ENCODE measurements around the gene EXT2.

Gene EXT2

DNA sequence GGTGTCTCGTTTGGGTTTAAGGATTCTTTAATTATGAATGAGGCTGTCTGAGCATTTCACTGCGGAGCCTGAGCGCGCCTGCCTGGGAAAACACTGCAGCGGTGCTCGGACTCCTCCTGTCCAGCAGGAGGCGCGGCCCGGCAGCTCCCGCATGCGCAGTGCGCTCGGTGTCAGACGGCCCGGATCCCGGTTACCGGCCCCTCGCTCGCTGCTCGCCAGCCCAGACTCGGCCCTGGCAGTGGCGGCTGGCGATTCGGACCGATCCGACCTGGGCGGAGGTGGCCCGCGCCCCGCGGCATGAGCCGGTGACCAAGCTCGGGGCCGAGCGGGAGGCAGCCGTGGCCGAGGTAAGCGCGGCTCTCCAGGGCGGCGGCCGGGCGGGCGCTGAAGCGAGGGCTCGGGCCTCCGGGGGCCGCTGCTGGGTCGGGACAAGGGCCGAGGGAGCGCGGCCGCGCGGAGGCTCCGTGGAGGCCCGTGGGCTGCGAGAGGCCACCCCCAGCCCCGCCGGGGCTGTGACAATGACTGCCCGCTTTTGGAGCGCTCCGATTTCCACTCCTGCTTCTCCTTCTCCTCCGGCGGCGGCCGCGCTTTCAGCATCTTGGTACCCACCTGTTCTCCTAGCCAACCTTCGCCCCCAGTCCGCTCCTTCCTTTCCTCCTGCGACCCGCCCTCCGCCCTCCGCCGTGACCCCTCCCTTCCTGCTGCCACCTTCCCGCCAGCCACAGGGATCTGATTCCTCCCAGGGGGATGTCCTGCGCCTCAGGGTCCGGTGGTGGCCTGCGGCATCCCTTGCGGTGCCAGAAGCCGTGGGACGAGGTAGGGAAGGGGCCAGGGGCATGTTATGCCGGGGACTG lies at the start of gene EXT2:
Gene EXT2, plus strand, starts transcription at position 173 of the 854 bp plus-strand sequence. CDS start 12,035 bp downstream, outside the sequence.
- H3K27ac Mint-ChIP-seq, result no peak within 1 kb of the TSS
- no peaks in the 10 kb centered on the region for H3K27me3 Mint-ChIP-seq
- no peaks in the 10 kb centered on the region for H3K9me3 Mint-ChIP-seq
- peaks cover 28% of the 10 kb centered on the region for H3K4me1 Mint-ChIP-seq
- peaks cover 3% of the 10 kb centered on the region for H3K36me3 Mint-ChIP-seq
- peak within 1 kb of the TSS; percentile 87 for H3K4me3 Mint-ChIP-seq

DNA sequence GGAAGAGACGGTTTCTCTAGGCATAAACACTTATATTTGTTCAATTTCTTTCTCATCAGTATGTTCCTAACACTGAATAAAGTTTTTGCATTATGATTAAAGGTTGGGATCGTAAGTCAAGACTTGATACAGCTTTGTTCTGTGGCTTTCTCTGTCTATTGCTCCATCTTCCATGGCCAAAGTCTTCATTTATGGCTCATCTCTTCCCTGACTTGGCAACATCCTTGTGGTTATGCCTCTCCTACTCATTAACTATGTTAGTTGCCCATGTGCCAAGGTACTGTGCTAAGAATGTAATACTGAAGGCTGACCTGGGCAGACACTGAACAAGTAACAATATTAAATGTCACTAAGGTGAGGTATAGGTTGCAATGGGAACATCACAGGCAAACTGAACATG lies 49.3 kb upstream of the EXT2 start:
- H3K4me1 Mint-ChIP-seq, result no peaks in the 10 kb centered on the region
- peaks cover 1% of the 10 kb centered on the region for H3K36me3 Mint-ChIP-seq
- no peaks in the 10 kb centered on the region for H3K9me3 Mint-ChIP-seq
- H3K4me3 Mint-ChIP-seq, result no peak overlapping the region
- H3K27me3 Mint-ChIP-seq, result no peaks in the 10 kb centered on the region
- no peak overlapping the region for H3K27ac Mint-ChIP-seq

DNA sequence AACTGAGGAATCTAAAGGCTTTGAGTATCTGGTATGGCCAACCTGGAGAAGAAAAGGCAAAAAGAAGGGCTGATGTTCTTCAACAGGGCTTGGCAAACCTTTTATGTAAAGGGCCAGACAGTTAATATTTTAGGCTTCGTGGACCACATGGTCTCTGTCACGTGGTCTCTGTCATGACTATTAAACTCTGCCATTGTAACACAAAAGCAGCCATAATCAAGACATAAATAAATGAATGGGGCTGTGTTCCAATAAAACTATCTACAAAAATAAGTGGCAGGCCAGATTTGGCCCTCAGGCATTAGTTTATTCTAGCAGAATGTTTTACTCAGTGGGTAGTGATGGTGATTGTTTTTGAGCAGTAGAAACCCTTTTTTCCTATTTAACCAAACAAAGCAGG lies 48.2 kb upstream of the EXT2 start:
- Mint-ChIP-seq H3K27ac (no peak overlapping the region), H3K4me3 (no peak overlapping the region), H3K4me1 (no peaks in the 10 kb centered on the region), H3K9me3 (no peaks in the 10 kb centered on the region), H3K36me3 (no peaks in the 10 kb centered on the region), H3K27me3 (no peaks in the 10 kb centered on the region)

DNA sequence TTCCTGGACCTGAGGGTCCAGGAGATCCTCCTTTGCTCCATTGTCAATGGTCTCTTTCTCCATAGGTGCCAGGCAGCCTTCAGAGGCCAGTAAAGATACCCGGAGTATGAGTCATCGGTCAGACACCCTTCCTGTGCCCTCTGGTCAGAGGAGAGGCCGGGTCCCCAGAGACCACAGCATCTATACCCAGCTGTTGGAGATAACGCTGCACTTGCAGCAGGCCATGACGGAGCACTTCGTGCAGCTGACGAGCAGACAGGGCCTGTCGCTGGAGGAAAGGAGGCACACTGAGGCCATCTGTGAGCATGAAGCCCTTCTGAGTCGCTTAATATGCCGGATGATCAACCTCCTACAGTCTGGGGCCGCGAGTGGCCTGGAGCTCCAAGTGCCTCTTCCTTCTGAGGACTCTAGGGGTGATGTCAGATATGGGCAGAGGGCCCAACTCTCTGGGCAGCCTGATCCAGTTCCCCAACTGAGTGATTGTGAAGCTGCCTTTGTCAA lies 47.5 kb upstream of the EXT2 start, which contains the start of gene ACCSL:
Gene ACCSL, plus strand, starts transcription at position 51 of the 501 bp plus-strand sequence. Its CDS starts 56 bp downstream, at position 107.
- no peaks in the 10 kb centered on the region for H3K36me3 Mint-ChIP-seq
- H3K9me3 Mint-ChIP-seq, result no peaks in the 10 kb centered on the region
- no peaks in the 10 kb centered on the region for H3K4me1 Mint-ChIP-seq
- no peak within 1 kb of the TSS for H3K27ac Mint-ChIP-seq
- no peak within 1 kb of the TSS for H3K4me3 Mint-ChIP-seq
- H3K27me3 Mint-ChIP-seq, result no peaks in the 10 kb centered on the region

DNA sequence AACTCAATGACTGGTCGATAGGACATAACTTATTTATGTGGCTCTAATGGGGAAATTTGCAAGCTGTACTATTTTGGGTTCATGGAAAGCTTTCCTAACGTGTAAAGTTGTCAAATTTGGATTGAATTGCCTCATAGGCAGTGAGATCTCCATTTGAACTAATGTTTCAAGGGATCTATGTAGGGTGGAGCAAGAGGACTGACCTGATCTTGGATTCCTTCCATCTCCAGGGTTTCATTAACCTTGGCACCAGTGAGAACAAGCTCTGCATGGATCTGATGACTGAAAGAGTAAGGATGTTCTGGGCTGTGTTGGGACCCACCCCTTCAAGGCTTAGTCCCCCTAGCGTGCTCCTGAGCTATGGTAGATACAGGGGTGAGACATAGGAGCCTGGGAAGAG lies 45.6 kb upstream of the EXT2 start:
- Mint-ChIP-seq H3K27ac (no peak overlapping the region), H3K9me3 (no peaks in the 10 kb centered on the region), H3K36me3 (no peaks in the 10 kb centered on the region), H3K27me3 (no peaks in the 10 kb centered on the region), H3K4me3 (no peak overlapping the region), H3K4me1 (no peaks in the 10 kb centered on the region)

DNA sequence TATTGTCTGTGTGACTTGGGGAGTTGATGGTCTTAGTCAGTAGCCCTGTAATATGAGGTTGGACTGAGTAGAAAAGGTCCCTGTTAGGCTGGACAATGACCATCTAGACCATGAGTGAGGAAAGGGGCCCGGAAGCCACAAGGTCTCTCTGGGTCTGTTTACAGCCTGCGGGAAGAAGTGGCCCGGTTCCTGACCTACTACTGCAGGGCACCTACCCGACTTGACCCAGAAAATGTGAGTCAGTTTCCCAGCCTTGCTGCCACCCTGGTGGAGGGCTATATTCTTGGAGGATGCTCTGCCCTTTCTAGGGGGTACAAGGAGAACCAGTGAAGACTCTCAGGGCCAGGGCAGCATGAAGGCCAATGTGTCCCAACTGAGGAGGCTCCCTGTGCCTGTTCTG lies 44.3 kb upstream of the EXT2 start:
- H3K4me3 Mint-ChIP-seq, result no peak overlapping the region
- no peaks in the 10 kb centered on the region for H3K27me3 Mint-ChIP-seq
- H3K4me1 Mint-ChIP-seq, result no peaks in the 10 kb centered on the region
- no peaks in the 10 kb centered on the region for H3K36me3 Mint-ChIP-seq
- no peak overlapping the region for H3K27ac Mint-ChIP-seq
- H3K9me3 Mint-ChIP-seq, result no peaks in the 10 kb centered on the region

DNA sequence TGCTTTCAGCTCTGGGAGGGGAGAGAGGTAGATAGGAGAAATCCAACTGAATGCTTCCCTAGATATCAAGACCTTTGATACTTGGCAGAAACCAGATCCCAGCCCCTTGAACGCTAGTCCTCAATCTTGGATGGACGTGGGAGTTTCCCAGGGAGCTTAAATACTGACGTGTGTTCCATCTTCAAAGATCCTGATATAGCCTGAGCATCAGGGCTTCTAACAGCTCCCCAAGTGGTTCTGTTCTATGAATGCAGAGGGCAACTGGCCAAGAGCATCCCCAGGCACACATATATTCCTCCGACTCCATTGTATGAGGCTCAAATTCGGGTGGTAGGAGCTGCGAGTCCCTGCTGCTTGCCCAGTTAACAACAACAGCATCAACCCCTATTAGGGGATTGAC lies 38.1 kb upstream of the EXT2 start:
- no peaks in the 10 kb centered on the region for H3K27me3 Mint-ChIP-seq
- H3K4me3 Mint-ChIP-seq, result no peak overlapping the region
- H3K27ac Mint-ChIP-seq, result no peak overlapping the region
- H3K9me3 Mint-ChIP-seq, result no peaks in the 10 kb centered on the region
- no peaks in the 10 kb centered on the region for H3K36me3 Mint-ChIP-seq
- H3K4me1 Mint-ChIP-seq, result no peaks in the 10 kb centered on the region

DNA sequence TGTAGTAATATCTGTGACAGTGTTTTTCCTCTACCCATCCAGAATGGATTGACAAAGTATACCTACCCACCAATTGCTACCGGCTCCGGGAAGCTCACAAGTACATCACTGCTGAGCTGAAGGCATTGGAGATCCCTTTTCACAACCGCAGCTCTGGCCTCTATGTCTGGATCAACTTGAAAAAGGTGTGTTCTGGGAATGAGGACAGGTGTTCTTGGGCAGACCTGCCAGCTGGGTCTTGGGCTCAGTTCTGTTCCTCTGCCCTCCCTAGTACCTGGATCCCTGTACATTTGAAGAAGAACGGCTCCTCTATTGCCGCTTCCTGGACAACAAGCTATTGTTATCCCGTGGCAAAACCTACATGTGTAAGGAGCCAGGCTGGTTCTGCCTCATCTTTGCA lies 37.2 kb upstream of the EXT2 start:
- Mint-ChIP-seq H3K4me3 (no peak overlapping the region), H3K4me1 (no peaks in the 10 kb centered on the region), H3K9me3 (no peaks in the 10 kb centered on the region), H3K36me3 (no peaks in the 10 kb centered on the region), H3K27ac (no peak overlapping the region), H3K27me3 (no peaks in the 10 kb centered on the region)

DNA sequence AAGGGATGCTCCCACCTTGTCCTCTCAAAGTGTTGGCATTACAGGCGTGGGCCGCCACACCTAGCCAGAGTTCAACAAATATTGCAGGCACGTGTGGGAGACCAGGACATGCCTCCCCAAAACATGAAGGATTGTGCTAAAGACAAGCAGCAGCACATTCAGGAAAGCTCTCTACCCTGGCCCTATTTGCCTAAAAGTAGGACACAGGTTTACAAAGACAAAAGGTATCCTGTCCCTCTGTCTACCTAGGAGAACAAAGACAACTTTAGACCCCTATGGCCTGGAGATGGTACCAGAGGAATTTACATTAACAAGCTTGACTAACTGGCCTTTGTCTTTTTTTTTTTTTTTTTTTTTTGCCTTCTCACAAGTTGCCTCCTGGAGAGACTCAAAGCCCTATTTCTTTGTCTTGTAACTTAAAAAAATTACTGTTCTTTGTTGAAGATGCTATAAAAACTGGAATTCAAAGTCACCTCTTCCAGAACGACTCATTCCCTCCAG lies 30.3 kb upstream of the EXT2 start:
- peak overlapping the region; percentile 92 for H3K27ac Mint-ChIP-seq
- H3K4me3 Mint-ChIP-seq, result peak overlapping the region; percentile 91
- peaks cover 3% of the 10 kb centered on the region for H3K36me3 Mint-ChIP-seq
- no peaks in the 10 kb centered on the region for H3K27me3 Mint-ChIP-seq
- no peaks in the 10 kb centered on the region for H3K9me3 Mint-ChIP-seq
- peaks cover 29% of the 10 kb centered on the region for H3K4me1 Mint-ChIP-seq

DNA sequence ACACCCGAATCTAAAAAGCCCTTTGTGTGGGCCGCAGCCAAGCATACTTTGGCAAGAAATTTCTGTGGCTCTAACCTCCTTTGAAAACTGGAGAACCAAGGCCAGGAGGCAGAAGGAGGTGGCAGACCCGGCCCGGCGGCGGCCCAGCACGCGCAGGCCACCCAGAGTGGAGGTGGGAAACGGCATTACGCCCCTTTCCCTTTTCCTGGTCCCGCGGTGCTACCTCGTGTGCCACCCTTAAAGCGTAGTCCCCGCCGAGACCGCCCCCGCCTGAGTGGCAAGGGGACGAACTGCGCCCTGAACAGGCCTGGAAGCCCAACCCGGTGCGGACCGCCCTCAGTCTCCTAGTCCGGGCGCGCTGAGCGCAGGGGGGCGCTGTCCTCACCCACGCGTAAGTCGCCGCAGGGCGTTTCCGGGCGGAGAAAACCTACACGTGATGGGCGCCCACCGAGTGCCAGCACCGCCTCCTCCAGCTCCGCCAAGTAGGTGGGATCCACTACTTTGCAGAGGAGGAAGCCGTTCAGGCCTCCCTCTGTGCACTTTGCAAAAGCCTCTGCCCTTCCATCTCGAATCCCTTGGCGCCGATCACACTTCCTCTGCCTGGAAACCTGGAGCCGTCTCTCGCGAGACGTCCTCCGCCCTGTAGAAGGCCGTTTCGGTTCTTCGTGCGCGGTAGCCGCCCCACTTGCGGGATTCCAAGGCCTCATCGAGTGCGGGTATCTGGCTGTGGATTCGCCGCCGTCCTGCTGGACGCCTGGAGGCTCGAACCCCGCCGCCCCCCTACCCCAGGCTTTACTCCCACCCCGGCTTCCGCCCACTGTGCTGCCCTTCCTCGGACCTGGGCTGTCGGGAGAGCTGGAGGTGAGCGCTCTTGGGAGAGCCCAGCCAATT lies 29.4 kb upstream of the EXT2 start, which contains the start of gene ACCS:
Gene ACCS, plus strand, starts transcription at position 430 of the 891 bp plus-strand sequence. CDS start 1,358 bp downstream, outside the sequence.
- H3K4me3 Mint-ChIP-seq, result peak within 1 kb of the TSS; percentile 91
- H3K9me3 Mint-ChIP-seq, result no peaks in the 10 kb centered on the region
- H3K27me3 Mint-ChIP-seq, result no peaks in the 10 kb centered on the region
- H3K27ac Mint-ChIP-seq, result peak within 1 kb of the TSS; percentile 92
- peaks cover 29% of the 10 kb centered on the region for H3K4me1 Mint-ChIP-seq
- H3K36me3 Mint-ChIP-seq, result peaks cover 3% of the 10 kb centered on the region

DNA sequence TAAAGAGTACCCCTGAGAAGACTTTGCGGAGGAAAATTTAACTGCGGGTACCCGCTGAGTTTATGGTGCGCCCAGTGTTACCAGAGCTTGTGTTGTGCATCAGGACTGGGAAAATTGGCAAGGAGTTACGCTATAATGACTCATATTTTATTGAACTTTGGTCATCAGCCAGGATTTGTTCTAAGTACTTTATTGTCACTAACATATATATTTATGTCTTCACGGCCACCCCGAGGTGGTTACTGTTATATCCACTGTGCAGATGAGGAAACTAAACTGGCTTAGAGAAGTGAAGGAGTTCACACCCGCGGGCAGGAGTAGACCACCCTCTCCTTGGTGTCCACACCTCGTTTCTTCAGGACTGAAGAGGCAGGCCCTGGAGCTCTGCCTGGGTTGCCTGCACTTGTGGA lies 28.7 kb upstream of the EXT2 start:
- Mint-ChIP-seq H3K36me3 (peaks cover 3% of the 10 kb centered on the region), H3K4me3 (peak overlapping the region; percentile 91), H3K27me3 (no peaks in the 10 kb centered on the region), H3K27ac (peak overlapping the region; percentile 92), H3K4me1 (peaks cover 29% of the 10 kb centered on the region), H3K9me3 (no peaks in the 10 kb centered on the region)

DNA sequence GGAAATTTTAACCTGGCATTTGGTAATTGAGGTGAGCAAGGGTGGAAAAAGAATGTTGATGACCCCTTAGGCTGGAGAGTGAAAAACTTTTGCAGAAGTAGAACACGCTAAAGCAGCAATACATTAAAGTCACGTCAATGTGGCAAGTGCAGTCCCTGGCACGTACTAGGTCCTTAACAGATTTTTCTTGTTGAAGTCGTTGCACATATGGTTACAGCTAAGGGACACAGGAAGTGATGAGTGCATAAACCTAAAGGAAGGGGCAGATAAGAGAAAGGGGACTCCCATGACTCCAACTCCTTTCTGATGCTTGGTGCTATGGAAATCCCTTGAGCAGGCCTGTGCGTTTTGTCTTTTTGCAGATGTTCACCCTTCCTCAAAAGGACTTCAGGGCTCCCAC lies 28.2 kb upstream of the EXT2 start:
- no peaks in the 10 kb centered on the region for H3K27me3 Mint-ChIP-seq
- H3K27ac Mint-ChIP-seq, result peak overlapping the region; percentile 41
- H3K4me3 Mint-ChIP-seq, result peak overlapping the region; percentile 91
- H3K9me3 Mint-ChIP-seq, result no peaks in the 10 kb centered on the region
- peaks cover 3% of the 10 kb centered on the region for H3K36me3 Mint-ChIP-seq
- peaks cover 29% of the 10 kb centered on the region for H3K4me1 Mint-ChIP-seq

DNA sequence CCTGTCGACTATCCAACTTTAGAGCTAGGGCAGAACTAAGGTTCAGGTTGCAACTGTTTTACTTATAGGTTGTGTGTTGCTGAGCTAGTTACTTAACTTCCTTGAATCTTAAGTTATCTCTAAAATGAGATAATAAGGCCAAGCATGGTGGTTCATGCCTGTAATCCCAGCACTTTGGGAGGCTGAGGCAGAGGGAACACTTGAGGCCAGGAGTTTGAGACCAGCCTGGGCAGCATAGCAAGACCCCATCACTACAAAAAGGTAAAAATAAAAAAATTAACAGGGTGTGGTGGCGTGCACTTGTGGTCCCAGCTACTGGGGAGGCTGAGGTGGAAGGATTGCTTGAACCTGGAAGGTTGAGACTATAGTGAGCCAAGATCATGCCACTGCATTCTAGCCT lies 27.3 kb upstream of the EXT2 start:
- Mint-ChIP-seq H3K4me1 (peaks cover 29% of the 10 kb centered on the region), H3K27ac (no peak overlapping the region), H3K9me3 (no peaks in the 10 kb centered on the region), H3K36me3 (peaks cover 3% of the 10 kb centered on the region), H3K27me3 (no peaks in the 10 kb centered on the region), H3K4me3 (no peak overlapping the region)

DNA sequence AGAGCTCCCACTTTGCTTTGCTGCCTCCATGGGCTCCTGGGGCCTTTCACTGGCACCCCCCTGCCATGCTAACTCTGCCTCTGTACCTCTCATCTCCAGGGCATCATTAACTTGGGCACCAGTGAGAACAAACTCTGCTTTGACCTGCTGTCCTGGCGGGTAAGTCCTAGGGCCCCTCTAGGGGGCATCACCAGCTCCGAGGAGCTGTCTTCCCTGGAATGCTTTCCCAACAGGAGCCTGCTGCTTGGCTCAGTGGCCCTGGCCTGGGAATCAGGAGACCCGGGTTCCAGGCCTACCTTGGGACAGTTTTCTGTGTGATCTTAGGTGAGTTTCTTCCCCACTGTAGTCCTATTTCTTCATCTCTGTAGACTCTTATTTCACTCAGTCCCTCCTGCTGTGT lies 24.3 kb upstream of the EXT2 start:
- Mint-ChIP-seq H3K4me1 (peaks cover 13% of the 10 kb centered on the region), H3K4me3 (no peak overlapping the region), H3K27me3 (no peaks in the 10 kb centered on the region), H3K9me3 (no peaks in the 10 kb centered on the region), H3K27ac (no peak overlapping the region), H3K36me3 (peaks cover 3% of the 10 kb centered on the region)

DNA sequence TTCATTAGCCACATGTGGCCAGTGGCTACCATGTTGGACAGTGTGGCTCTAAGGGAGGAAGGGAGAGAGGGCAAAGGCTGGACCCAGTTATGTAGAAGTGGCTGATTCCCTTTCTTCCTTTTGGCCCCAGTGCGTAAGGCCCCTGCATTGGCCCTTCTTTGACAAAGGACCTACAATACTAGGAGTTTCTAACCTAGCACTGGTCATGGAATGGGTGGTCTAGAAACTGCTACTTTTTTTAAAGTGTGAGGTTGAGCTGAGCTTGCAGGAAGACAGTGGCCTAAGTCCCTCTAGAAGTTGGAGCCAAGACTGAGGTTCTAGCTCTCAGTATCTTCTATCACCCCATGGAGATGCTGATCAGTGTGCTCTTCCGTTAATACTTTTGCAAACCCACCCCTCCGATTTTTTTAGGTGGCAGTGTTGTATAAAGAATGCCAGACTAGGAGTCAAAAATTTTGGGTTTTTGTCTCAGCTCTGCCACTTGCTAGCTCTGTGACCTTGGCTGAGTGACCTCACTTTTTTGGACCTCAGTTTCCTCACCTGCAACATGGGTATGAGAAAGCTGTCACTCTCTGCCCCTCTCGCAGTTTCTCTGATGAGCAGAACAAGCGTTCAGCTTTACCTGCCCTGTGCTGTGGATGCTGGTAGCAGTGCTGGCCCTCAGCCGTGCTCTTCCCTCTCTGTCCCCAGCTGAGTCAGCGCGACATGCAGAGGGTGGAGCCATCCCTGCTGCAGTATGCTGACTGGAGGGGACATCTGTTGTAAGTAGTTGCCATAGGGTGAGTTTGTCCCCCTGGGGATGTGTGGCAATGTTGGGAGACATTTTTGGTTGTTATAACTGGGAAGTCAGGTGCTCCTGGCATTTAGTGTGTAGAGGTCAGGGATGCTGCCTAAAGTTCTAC lies 22.5 kb upstream of the EXT2 start:
- no peak overlapping the region for H3K4me3 Mint-ChIP-seq
- H3K27me3 Mint-ChIP-seq, result no peaks in the 10 kb centered on the region
- H3K36me3 Mint-ChIP-seq, result peaks cover 8% of the 10 kb centered on the region
- H3K27ac Mint-ChIP-seq, result no peak overlapping the region
- no peaks in the 10 kb centered on the region for H3K9me3 Mint-ChIP-seq
- H3K4me1 Mint-ChIP-seq, result no peaks in the 10 kb centered on the region

All from activated naive CD4-positive, alpha-beta T cell treated with anti-CD3 and anti-CD28 coated beads, Interleukin-2, amount 50 U/mL, for 24 hours (primary cell).